Mesendoderm (in vitro differentiated cells): ENCODE measurements around the gene PDE1A.

Source experiments
- DNase-seq: peaks from one replicate; pipeline ENCODE4 v3.0.0; 2013
- H2AK5ac ChIP-seq: 2 replicates; pipeline ENCODE4 v1.6.1; 2013; ENCODE audit warnings: low read length, inconsistent platforms
- H2BK120ac ChIP-seq: 2 replicates; pipeline ENCODE4 v1.6.1; 2013; ENCODE audit warnings: low read depth, mild to moderate bottlenecking, low read length, moderate library complexity, mixed read lengths
- H2BK15ac ChIP-seq: replicated peaks from 2 replicates; pipeline ENCODE4 v1.6.1; 2013; ENCODE audit warnings: low read depth, mild to moderate bottlenecking, moderate library complexity
- H2BK5ac ChIP-seq: 2 replicates; pipeline ENCODE4 v1.6.1; 2013; ENCODE audit warnings: low read length, inconsistent platforms
- H3K18ac ChIP-seq: 2 replicates; pipeline ENCODE4 v1.6.1; 2013; ENCODE audit warnings: mild to moderate bottlenecking, low read length, mixed read lengths
- H3K23ac ChIP-seq: one replicate; pipeline ENCODE4 v1.6.1; 2013; ENCODE audit warnings: low read length
- H3K27ac ChIP-seq: 2 replicates; pipeline ENCODE4 v1.5.1; 2013; ENCODE audit warnings: low read depth, mild to moderate bottlenecking, inconsistent platforms, low read length, moderate library complexity
- H3K27me3 ChIP-seq: 2 replicates; pipeline ENCODE4 v1.6.1; 2013; ENCODE audit warnings: low read length, control low read depth, mild to moderate bottlenecking, inconsistent platforms; ENCODE audit not compliant: insufficient read depth, poor library complexity
- H3K36me3 ChIP-seq: 2 replicates; pipeline ENCODE4 v1.6.1; 2013; ENCODE audit warnings: low read length, inconsistent platforms; ENCODE audit not compliant: control insufficient read depth, insufficient read depth
- H3K4ac ChIP-seq: one replicate; pipeline ENCODE4 v1.6.1; 2013; ENCODE audit warnings: low read depth, mild to moderate bottlenecking, low read length, moderate library complexity
- H3K4me1 ChIP-seq: 2 replicates; pipeline ENCODE4 v1.6.1; 2013; ENCODE audit warnings: low read depth, low read length, inconsistent platforms; ENCODE audit not compliant: control insufficient read depth
- H3K4me2 ChIP-seq: 2 replicates; pipeline ENCODE4 v1.6.1; 2013; ENCODE audit warnings: low read length
- H3K4me3 ChIP-seq: 2 replicates; pipeline ENCODE4 v1.5.1; 2013; ENCODE audit warnings: mild to moderate bottlenecking, low read length
- H3K56ac ChIP-seq: one replicate; pipeline ENCODE4 v1.6.1; 2013; ENCODE audit warnings: low read length
- H3K79me1 ChIP-seq: 2 replicates; pipeline ENCODE4 v1.6.1; 2013; ENCODE audit warnings: low read length, inconsistent platforms
- H3K79me2 ChIP-seq: 2 replicates; pipeline ENCODE4 v1.6.1; 2013; ENCODE audit warnings: mild to moderate bottlenecking, low read length; ENCODE audit not compliant: control insufficient read depth, insufficient read depth
- H3K9ac ChIP-seq: 2 replicates; pipeline ENCODE4 v1.6.1; 2013; ENCODE audit warnings: low read length, inconsistent platforms
- H4K5ac ChIP-seq: one replicate; pipeline ENCODE4 v1.6.1; 2013; ENCODE audit warnings: low read length
- H4K8ac ChIP-seq: one replicate; pipeline ENCODE4 v1.6.1; 2013; ENCODE audit warnings: low read depth, mild to moderate bottlenecking, control low read depth, low read length, moderate library complexity
- WGBS: extraction: QIAGEN DNeasy Blood & Tissue Kit; methylation state at CpG from one replicate; pipeline ENCODE4 v1.1.7; 2013; ENCODE audit warnings: low lambda C conversion rate, missing lambda C conversion rate; ENCODE audit not compliant: insufficient coverage; ENCODE audit errors: extremely low coverage; 5-methylcytosine and 5-hydroxymethylcytosine counted together

PDE1A gene

DNA sequence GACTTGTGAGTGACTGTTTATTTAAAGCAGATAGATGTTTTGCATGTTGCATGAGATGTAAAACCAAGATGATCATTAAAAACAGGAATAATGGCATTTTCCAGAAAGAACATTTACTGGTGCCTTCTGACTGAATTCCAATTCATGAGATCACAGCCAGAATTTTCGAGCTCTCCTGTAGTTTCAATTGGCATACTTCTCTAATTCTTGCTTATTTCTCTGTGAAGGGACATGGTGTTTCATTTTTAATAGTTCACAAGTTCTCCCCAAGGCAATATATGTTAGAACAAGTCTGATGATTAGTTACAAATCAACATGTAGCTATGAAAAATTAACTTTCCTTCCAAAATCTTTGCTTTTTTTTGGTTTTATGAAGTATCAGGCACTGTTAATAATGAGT lies 105.7 kb downstream of the PDE1A start:
- WGBS, result no CpG with 5 or more reads among the region's 1 CpG
- H3K27me3 ChIP-seq, result no peaks in the 10 kb centered on the region
- H3K4me2 ChIP-seq, result no peak overlapping the region
- no peak overlapping the region for H3K27ac ChIP-seq
- H2BK15ac ChIP-seq, result no peak overlapping the region
- no peaks in the 10 kb centered on the region for H3K4me1 ChIP-seq
- H3K79me2 ChIP-seq, result no peaks in the 10 kb centered on the region
- no peak overlapping the region for H3K9ac ChIP-seq
- no peak for DNase-seq
- no peak overlapping the region for H2BK5ac ChIP-seq
- H3K4me3 ChIP-seq, result no peak overlapping the region
- H3K79me1 ChIP-seq, result no peaks in the 10 kb centered on the region
- no peak overlapping the region for H2BK120ac ChIP-seq
- H4K5ac ChIP-seq, result no peak overlapping the region
- H3K18ac ChIP-seq, result no peak overlapping the region
- H3K36me3 ChIP-seq, result no peaks in the 10 kb centered on the region
- H3K56ac ChIP-seq, result no peak overlapping the region
- H2AK5ac ChIP-seq, result no peak overlapping the region
- H3K4ac ChIP-seq, result no peak overlapping the region
- no peak overlapping the region for H4K8ac ChIP-seq
- H3K23ac ChIP-seq, result no peak overlapping the region

DNA sequence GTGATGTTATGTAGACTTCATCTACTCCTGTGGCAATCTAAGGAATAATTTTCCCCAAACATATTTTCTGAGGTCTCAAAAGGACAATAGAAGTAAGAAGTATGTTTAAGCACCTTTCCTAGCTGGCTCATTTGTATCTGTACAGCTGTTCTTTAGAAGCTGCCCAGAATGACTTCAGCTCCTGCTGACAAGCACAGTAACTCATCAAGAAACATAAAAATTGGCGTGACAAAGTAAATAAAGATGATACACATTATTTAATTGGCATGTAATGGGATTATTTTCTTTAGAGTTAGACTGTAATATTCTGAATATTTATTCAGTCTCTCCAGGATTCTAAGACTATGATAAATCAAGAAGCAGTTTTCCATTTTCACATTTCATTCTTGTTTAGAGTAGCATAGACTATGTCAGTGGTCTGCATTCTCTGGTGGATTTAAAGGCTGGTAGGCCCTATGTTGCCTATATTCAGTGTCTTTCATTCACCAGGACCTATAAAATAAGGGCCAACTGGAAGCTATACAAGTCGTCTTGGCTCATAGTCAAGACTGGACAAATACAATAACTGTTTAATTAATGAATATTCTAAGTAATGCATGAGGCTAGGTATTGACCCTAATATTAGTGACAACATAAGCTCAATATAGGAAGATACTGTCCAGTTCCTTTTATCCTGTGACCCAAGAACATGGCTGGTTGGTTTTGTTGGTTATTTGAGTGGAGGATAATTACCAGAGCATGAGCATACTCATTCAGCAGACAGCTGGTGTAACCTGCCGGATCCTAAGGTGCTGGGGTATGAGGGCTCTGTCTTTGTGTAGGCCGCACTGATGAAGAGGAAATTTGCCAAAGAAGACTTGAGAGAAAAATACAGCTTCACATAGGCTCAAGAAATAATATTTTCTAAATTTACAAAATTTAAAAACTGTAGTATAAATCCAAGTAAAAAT lies 107.0 kb downstream of the PDE1A start:
- Histone ChIP-seq H2BK120ac (no peak overlapping the region), H3K56ac (no peak overlapping the region), H3K4me1 (no peaks in the 10 kb centered on the region), H3K4ac (no peak overlapping the region), H2AK5ac (no peak overlapping the region), H3K23ac (no peak overlapping the region), H3K79me1 (no peaks in the 10 kb centered on the region), H3K18ac (no peak overlapping the region), H3K4me2 (no peak overlapping the region), H2BK5ac (no peak overlapping the region), H3K27ac (no peak overlapping the region), H3K4me3 (no peak overlapping the region), H3K79me2 (no peaks in the 10 kb centered on the region), H3K36me3 (no peaks in the 10 kb centered on the region), H4K5ac (no peak overlapping the region), H3K27me3 (no peaks in the 10 kb centered on the region), H3K9ac (no peak overlapping the region), H2BK15ac (no peak overlapping the region), H4K8ac (no peak overlapping the region)
- WGBS, result no CpG with 5 or more reads among the region's 4 CpGs
- DNase-seq, result no peak

DNA sequence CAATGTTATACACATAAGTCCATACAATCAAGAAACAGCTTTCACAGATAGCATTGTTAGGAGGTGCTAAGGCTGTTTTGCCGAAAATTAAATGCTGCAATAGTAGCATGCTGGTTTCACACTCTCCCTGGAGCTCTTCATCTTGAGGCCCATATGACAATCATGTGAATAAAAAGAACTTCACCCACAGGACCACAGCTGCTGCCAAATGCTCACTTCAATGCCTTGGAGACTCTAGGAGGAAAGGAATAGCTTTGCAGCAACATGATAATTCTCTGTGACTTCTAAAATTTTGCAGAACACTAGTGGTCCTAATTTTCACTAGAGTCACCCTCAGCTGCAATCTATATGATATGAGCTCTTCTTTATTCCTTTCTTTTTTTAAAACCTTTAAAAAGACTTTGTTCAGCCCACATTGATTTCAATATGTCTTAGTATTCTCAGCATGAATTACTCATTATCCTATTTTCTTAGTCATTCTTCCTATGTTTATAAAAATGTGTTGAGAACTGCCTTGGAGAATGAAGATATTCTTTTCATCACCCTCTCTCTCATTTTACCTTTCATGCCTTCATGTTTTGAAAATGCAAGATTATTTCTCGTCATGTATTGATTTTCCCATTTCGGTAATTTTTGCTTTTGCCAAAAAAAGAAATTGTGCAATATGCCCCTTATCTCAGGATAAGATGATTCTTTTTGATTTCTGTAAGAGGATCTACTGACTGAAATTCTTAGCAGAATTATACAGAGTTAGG lies 108.2 kb downstream of the PDE1A start:
- DNase-seq, result no peak
- Histone ChIP-seq H3K4me2 (no peak overlapping the region), H3K27me3 (no peaks in the 10 kb centered on the region), H3K18ac (no peak overlapping the region), H2BK15ac (no peak overlapping the region), H4K5ac (no peak overlapping the region), H4K8ac (no peak overlapping the region), H3K79me2 (no peaks in the 10 kb centered on the region), H3K36me3 (no peaks in the 10 kb centered on the region), H3K79me1 (no peaks in the 10 kb centered on the region), H2BK5ac (no peak overlapping the region), H3K4me3 (no peak overlapping the region), H3K4me1 (no peaks in the 10 kb centered on the region), H3K27ac (no peak overlapping the region), H3K9ac (no peak overlapping the region), H2BK120ac (no peak overlapping the region), H3K23ac (no peak overlapping the region), H2AK5ac (no peak overlapping the region), H3K4ac (no peak overlapping the region), H3K56ac (no peak overlapping the region)
- no CpG with 5 or more reads among the region's 3 CpGs for WGBS

DNA sequence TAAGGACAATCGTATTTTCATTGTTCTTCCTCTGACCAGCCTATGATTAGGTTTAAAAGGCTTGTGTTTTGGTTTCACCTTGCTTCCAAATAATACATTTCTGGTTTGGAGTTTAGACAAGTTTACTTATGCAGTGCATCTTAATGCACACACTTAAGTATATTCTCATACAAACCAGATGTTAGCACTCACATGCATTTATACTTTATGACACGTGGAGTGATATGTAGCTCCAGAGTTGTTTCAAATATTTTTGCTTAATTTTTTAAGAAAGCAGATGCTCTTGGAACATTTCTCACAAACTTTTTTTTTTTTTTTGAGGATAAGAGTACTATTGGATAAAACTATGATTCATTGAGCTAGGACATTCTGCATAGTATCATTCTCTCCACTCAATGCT lies 109.9 kb downstream of the PDE1A start:
- no peaks in the 10 kb centered on the region for H3K27me3 ChIP-seq
- H3K79me2 ChIP-seq, result no peaks in the 10 kb centered on the region
- no peak overlapping the region for H4K8ac ChIP-seq
- no peak overlapping the region for H3K56ac ChIP-seq
- H3K4me2 ChIP-seq, result no peak overlapping the region
- no peaks in the 10 kb centered on the region for H3K36me3 ChIP-seq
- no peak for DNase-seq
- H3K4me1 ChIP-seq, result no peaks in the 10 kb centered on the region
- no peak overlapping the region for H2AK5ac ChIP-seq
- no peak overlapping the region for H4K5ac ChIP-seq
- H3K23ac ChIP-seq, result no peak overlapping the region
- H3K18ac ChIP-seq, result no peak overlapping the region
- no peak overlapping the region for H2BK5ac ChIP-seq
- WGBS, result no CpG with 5 or more reads among the region's 2 CpGs
- no peaks in the 10 kb centered on the region for H3K79me1 ChIP-seq
- H3K9ac ChIP-seq, result no peak overlapping the region
- H3K4ac ChIP-seq, result no peak overlapping the region
- no peak overlapping the region for H3K27ac ChIP-seq
- H3K4me3 ChIP-seq, result no peak overlapping the region
- H2BK120ac ChIP-seq, result no peak overlapping the region
- no peak overlapping the region for H2BK15ac ChIP-seq

DNA sequence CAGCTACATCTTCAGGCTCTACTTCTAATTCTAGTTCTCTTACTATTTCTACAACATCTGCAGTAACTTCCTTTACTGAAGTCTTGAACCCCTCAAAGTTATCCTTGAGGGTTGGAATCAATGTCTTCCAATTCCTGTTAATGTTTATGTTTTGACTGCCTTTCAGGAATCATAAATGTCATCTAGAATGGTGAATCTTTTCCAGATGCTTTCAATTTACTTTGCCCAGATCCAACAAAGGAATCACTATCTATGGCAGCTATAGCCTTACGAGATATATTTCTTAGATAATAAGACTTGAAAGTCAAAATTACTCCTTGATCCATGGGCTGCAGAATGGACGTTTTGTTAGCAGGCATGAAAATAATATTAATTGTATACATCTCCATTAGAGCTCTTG lies 123.9 kb downstream of the PDE1A start:
- H3K23ac ChIP-seq, result no peak overlapping the region
- H2BK15ac ChIP-seq, result no peak overlapping the region
- H2BK120ac ChIP-seq, result no peak overlapping the region
- no peak overlapping the region for H4K8ac ChIP-seq
- H3K4me1 ChIP-seq, result no peaks in the 10 kb centered on the region
- H3K4me2 ChIP-seq, result no peak overlapping the region
- H3K79me1 ChIP-seq, result no peaks in the 10 kb centered on the region
- no peak overlapping the region for H4K5ac ChIP-seq
- H3K79me2 ChIP-seq, result no peaks in the 10 kb centered on the region
- no peak overlapping the region for H3K4ac ChIP-seq
- H3K27ac ChIP-seq, result no peak overlapping the region
- H3K56ac ChIP-seq, result no peak overlapping the region
- no peak for DNase-seq
- WGBS, result no CpG with 5 or more reads among the region's 2 CpGs
- H3K9ac ChIP-seq, result no peak overlapping the region
- no peak overlapping the region for H3K18ac ChIP-seq
- H3K36me3 ChIP-seq, result no peaks in the 10 kb centered on the region
- H2AK5ac ChIP-seq, result no peak overlapping the region
- no peaks in the 10 kb centered on the region for H3K27me3 ChIP-seq
- H3K4me3 ChIP-seq, result no peak overlapping the region
- H2BK5ac ChIP-seq, result no peak overlapping the region
